Activated gamma-delta T cell treated with anti-CD3 and anti-CD28 coated beads, Interleukin-2, amount 50 U/mL, for 16 hours (primary cell): ENCODE data around the gene SUGP2.

Experiments used
- DNase-seq: peaks from one replicate; pipeline ENCODE4 v3.0.0-alpha.2; 2020; ENCODE audit warnings: low read depth

Gene SUGP2

GRCh38 chr19:19033426-19034203, at the start of gene SUGP2, which contains the start of gene ARMC6:
Gene SUGP2, minus strand, starts transcription at chr19:19033517. Its CDS starts 2,446 bp downstream, at chr19:19031071.
Gene ARMC6, plus strand, starts transcription at chr19:19033603. Its CDS starts 607 bp downstream, at chr19:19034210.
- DNase-seq: peak; percentile 83

DNA sequence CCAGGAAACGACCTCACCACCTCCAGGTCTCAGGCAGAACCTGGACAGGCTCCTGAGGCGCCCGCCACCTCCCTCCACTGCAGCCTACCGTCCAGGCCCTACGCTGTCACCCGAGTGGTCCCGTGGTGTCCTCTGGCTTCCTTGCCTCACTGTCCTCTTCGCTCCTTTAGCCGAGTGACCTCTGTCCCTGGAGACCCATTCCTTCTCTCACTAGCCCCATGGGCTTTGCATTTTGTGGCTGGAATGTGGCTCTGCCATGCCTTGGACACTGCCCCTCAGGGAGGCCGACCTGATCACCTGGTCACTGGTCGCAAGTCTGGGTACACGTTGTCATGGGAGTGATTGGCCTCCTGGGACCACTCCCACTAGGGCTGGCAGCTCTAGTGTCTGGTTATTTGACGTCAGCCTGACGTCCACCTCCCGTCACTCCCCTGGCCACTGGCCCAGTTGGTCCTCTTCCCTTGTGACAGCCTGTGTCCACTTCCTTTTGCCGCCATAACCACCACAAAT, 48.4 kb upstream of the SUGP2 start:
- no peak for DNase-seq

GRCh38 chr19:19079571-19079970, 46.3 kb upstream of the SUGP2 start:
- no peak for DNase-seq

DNA sequence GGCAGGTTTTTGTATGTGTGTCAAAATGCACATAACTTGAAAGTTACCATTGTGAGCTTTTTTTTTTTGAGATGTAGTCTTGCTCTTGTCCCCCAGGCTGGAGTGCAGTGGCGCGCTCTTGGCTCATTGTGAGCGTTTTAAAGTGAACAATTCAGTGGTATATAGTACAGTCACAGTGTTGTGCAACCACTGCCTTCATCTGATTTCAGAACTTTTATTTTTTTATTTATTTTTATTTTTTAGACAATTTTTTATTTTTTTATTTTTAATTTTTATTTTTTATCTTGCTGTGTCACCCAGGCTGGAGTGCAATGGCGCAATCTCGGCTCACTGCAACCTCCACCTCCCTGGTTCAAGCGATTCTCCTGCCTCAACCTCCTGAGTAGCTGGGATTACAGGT, 45.5 kb upstream of the SUGP2 start:
- no peak for DNase-seq

- no peak for DNase-seq
These were observed 43.8 kb upstream of the SUGP2 start for GRCh38 chr19:19077103-19077502.

- DNase-seq: no peak
These were observed 43.2 kb upstream of the SUGP2 start for GRCh38 chr19:19076476-19076875.

DNA sequence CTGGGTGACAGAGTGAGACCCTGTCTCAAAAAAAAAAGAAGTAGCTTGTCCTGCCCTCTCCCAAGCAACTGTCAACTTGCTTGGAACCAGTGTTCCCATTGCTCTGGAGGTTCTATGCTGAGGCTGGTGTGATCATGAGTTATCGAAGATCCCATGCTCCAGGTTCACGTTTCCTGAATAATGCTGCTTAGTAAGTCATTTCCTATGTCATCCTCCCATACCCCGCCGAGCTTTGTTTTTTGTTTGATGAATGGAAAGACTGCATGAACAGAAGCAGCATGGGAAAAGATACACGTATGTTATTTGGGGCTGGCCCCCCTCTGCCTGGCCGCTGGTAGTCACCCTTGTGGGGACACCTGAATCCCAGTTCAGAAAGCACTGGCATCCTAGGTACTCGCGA, 41.8 kb upstream of the SUGP2 start:
- no peak for DNase-seq

DNA sequence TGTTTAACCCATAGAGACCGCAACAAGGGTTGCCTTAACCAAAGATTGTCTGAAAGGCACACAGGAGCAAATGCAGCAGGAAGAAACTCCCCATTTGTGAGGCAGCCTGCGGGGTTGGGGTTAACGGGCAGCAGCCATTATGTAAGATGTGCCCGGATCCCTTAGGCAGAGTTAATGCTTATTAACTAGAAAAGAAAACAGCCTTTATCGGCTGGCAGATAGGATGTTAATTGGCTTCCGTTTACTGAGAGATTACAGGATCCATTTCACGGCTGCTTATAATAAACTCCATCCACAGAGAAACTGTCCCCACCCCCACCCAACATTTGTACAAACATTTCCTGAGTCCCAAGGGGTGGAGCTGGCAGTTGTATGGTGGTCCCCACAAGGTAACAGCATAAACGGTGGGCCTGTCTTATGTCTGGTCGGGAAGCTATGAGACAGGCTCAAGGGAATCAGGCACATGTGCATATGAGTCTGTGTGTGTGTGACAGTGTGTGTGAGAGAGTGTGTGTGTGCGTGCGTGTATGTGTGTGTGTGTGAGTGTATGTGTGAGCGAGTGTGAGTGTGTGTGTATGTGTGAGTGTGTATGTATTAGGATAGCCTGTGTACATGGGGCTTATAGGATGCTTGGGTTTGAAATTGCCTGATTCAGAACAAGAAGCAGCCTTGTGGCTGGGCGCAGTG, 41.0 kb upstream of the SUGP2 start:
- DNase-seq: no peak

DNA sequence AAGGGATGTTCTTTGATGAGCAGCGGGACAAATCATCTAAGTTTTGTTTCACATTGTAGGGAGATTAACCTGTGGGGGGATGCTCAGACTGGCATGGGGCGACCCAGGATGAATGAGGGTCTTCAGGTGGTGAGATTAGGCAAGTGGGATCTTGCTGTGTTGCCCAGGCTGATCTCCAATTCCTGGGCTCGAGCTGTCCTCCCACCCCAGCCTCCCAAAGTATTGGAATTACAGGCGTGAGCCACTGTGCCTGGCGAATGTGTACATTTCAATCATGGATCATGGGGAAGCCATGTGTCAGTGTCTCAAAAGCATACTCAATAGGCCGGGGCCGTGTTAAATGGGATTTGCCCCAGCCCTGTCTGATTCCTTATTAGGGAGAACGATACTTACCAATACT, 38.6 kb upstream of the SUGP2 start:
- DNase-seq: no peak

- DNase-seq: no peak
These were observed 35.6 kb upstream of the SUGP2 start for GRCh38 chr19:19068659-19069654.

GRCh38 chr19:19067276-19068072, 34.2 kb upstream of the SUGP2 start:
- no peak for DNase-seq

- peak; percentile 9 for DNase-seq
These were observed 31.8 kb upstream of the SUGP2 start for GRCh38 chr19:19064811-19065745.

GRCh38 chr19:19064098-19064722, 30.9 kb upstream of the SUGP2 start:
- no peak for DNase-seq

GRCh38 chr19:19063183-19064097, 30.1 kb upstream of the SUGP2 start, which contains the start of gene SLC25A42:
Gene SLC25A42, plus strand, starts transcription at chr19:19063994. Its CDS starts 32,131 bp downstream, at chr19:19096125.
- peak; percentile 98 for DNase-seq

DNA sequence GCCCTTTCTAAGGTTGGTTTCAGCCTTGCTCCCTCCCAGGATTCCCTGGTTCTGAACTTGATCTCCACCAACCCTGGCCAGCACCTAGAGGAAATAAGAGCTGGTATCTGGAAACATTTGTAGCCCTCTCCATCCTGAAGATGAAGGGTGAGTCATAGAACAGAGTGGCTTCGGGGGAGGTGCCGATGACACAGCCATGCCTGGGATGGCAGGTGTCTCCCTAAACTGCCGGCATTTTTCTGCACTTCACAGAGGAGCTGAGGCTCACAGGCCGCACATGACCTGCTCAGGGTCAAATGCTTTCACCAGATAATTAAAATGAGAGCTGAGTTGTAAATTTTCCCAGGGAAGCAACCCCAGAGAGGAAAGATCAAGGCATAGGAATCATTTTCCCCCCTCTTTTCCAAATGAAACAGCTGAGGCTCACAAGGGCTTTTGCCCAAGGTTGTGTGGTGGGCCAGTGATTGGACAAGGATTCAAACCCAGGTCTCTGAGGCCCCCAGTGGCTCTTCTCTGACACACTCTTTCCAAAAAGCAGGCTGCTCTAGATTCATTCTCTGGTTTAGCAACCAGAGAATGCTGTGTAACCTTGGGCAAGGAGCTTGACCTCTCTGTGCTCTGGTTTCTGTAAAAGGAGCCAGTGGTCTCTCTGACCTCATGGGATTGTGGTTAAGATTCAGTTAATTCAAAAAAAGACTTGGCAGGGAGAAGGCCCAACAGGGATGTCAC, 29.3 kb upstream of the SUGP2 start:
- DNase-seq: no peak

GRCh38 chr19:19061506-19061905, 28.2 kb upstream of the SUGP2 start:
- no peak for DNase-seq

- DNase-seq: no peak
These were observed 26.7 kb upstream of the SUGP2 start for GRCh38 chr19:19059837-19060611.
